ENCODE results near the gene ETV4. TPM values are rescaled to one million over a fixed set of nuclear protein-coding genes. Genes with fewer than 3 reads are reported as not detected.

The ETV4 gene
- total and polyA plus RNA-seq, 2 of the 13 experiments (the other 11 are each of a cell fraction or from before 2014, with no cell fraction given) = 128 to 330 TPM

DNA sequence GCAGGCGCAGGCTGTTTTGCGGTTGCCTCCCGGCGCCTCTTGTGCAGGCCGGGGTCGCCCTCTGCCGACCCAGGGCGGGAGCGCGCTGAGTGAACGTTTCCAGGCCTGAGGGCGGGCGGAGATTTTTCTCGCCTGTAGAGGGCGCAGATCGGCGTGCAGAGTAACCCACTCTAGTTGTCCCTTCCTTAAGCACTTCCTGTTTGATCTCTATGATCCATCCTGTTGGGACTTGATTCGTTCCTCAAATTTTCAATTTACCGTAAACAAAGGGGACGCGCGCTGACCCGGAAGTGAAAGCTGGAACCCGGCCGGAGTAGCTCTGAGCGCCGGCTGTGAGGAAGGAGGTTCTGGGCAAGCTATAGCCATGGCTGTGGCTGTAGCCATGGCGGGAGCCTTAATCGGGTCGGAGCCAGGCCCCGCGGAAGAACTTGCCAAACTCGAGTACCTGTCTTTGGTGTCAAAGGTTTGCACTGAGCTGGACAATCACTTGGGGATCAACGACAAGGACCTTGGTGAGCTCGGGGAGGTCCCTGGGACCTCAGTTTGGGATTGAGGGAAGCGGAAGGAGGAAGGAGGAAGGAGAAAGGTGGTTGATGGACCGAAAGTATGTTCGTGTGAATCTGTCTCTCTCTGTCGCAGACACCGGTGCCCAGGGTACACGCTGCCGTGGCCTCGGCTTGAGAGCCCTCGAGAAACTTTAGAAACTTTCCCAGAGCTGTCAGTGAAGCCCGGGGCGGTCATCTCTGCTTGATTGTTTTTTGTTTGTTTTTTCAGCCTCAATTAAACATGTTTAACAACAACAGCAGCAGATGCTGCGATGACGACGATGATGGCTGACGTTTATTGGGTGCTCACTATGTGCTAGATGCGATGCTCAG, 62.2 kb downstream of the ETV4 start, which contains the start of gene DHX8 (continued):
- TF ChIP-seq, protein P1, sequence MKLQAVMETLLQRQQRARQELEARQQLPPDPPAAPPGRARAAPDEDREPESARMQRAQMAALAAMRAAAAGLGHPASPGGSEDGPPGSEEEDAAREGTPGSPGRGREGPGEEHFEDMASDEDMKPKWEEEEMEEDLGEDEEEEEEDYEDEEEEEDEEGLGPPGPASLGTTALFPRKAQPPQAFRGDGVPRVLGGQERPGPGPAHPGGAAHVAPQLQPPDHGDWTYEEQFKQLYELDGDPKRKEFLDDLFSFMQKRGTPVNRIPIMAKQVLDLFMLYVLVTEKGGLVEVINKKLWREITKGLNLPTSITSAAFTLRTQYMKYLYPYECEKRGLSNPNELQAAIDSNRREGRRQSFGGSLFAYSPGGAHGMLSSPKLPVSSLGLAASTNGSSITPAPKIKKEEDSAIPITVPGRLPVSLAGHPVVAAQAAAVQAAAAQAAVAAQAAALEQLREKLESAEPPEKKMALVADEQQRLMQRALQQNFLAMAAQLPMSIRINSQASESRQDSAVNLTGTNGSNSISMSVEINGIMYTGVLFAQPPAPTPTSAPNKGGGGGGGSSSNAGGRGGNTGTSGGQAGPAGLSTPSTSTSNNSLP (IDR thresholded peaks at IDR 0.05; ENCODE audit: low read depth, low read length) = peak; percentile 99
- TF ChIP-seq KDM5B (CRISPR knock-in tag; IDR thresholded peaks at IDR 0.05; ENCODE audit: borderline replicate concordance) (peak; percentile 90; the same call in 1 of the 2 replicates), NFIC (IDR thresholded peaks at IDR 0.05; ENCODE audit: low read length) (peak; percentile 79; the same call in 1 of the 2 replicates), ZBTB20 (CRISPR knock-in tag; IDR thresholded peaks at IDR 0.05; ENCODE audit: borderline replicate concordance, low read depth) (peak; percentile 93), HNRNPL (IDR thresholded peaks at IDR 0.05; ENCODE audit: low read depth, low read length) (no peak), YEATS2 (CRISPR knock-in tag; IDR thresholded peaks at IDR 0.05; ENCODE audit: borderline replicate concordance) (peak; percentile 99), SMARCE1 (IDR thresholded peaks at IDR 0.05; ENCODE audit: borderline replicate concordance) (no peak), SPEN (CRISPR knock-in tag; IDR thresholded peaks at IDR 0.05; ENCODE audit: low read depth) (peak; percentile 96), ZNF101 (CRISPR knock-in tag; IDR thresholded peaks at IDR 0.05; ENCODE audit: borderline replicate concordance, low read depth) (no peak)
- TF ChIP-seq, protein P2, sequence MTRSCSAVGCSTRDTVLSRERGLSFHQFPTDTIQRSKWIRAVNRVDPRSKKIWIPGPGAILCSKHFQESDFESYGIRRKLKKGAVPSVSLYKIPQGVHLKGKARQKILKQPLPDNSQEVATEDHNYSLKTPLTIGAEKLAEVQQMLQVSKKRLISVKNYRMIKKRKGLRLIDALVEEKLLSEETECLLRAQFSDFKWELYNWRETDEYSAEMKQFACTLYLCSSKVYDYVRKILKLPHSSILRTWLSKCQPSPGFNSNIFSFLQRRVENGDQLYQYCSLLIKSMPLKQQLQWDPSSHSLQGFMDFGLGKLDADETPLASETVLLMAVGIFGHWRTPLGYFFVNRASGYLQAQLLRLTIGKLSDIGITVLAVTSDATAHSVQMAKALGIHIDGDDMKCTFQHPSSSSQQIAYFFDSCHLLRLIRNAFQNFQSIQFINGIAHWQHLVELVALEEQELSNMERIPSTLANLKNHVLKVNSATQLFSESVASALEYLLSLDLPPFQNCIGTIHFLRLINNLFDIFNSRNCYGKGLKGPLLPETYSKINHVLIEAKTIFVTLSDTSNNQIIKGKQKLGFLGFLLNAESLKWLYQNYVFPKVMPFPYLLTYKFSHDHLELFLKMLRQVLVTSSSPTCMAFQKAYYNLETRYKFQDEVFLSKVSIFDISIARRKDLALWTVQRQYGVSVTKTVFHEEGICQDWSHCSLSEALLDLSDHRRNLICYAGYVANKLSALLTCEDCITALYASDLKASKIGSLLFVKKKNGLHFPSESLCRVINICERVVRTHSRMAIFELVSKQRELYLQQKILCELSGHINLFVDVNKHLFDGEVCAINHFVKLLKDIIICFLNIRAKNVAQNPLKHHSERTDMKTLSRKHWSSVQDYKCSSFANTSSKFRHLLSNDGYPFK (CRISPR knock-in tag; IDR thresholded peaks at IDR 0.05; ENCODE audit: borderline replicate concordance) = peak; percentile 97; the same call in 1 of the 2 replicates
- TF ChIP-seq, protein P3, sequence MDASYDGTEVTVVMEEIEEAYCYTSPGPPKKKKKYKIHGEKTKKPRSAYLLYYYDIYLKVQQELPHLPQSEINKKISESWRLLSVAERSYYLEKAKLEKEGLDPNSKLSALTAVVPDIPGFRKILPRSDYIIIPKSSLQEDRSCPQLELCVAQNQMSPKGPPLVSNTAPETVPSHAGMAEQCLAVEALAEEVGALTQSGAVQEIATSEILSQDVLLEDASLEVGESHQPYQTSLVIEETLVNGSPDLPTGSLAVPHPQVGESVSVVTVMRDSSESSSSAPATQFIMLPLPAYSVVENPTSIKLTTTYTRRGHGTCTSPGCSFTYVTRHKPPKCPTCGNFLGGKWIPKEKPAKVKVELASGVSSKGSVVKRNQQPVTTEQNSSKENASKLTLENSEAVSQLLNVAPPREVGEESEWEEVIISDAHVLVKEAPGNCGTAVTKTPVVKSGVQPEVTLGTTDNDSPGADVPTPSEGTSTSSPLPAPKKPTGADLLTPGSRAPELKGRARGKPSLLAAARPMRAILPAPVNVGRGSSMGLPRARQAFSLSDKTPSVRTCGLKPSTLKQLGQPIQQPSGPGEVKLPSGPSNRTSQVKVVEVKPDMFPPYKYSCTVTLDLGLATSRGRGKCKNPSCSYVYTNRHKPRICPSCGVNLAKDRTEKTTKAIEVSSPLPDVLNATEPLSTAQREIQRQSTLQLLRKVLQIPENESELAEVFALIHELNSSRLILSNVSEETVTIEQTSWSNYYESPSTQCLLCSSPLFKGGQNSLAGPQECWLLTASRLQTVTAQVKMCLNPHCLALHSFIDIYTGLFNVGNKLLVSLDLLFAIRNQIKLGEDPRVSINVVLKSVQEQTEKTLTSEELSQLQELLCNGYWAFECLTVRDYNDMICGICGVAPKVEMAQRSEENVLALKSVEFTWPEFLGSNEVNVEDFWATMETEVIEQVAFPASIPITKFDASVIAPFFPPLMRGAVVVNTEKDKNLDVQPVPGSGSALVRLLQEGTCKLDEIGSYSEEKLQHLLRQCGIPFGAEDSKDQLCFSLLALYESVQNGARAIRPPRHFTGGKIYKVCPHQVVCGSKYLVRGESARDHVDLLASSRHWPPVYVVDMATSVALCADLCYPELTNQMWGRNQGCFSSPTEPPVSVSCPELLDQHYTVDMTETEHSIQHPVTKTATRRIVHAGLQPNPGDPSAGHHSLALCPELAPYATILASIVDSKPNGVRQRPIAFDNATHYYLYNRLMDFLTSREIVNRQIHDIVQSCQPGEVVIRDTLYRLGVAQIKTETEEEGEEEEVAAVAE (CRISPR knock-in tag; IDR thresholded peaks at IDR 0.05; ENCODE audit: borderline replicate concordance) = peak; percentile 90
- TF ChIP-seq, protein P4, sequence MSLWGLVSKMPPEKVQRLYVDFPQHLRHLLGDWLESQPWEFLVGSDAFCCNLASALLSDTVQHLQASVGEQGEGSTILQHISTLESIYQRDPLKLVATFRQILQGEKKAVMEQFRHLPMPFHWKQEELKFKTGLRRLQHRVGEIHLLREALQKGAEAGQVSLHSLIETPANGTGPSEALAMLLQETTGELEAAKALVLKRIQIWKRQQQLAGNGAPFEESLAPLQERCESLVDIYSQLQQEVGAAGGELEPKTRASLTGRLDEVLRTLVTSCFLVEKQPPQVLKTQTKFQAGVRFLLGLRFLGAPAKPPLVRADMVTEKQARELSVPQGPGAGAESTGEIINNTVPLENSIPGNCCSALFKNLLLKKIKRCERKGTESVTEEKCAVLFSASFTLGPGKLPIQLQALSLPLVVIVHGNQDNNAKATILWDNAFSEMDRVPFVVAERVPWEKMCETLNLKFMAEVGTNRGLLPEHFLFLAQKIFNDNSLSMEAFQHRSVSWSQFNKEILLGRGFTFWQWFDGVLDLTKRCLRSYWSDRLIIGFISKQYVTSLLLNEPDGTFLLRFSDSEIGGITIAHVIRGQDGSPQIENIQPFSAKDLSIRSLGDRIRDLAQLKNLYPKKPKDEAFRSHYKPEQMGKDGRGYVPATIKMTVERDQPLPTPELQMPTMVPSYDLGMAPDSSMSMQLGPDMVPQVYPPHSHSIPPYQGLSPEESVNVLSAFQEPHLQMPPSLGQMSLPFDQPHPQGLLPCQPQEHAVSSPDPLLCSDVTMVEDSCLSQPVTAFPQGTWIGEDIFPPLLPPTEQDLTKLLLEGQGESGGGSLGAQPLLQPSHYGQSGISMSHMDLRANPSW (CRISPR knock-in tag; IDR thresholded peaks at IDR 0.05; ENCODE audit: borderline replicate concordance) = peak; percentile 95
- TF ChIP-seq, protein P5, sequence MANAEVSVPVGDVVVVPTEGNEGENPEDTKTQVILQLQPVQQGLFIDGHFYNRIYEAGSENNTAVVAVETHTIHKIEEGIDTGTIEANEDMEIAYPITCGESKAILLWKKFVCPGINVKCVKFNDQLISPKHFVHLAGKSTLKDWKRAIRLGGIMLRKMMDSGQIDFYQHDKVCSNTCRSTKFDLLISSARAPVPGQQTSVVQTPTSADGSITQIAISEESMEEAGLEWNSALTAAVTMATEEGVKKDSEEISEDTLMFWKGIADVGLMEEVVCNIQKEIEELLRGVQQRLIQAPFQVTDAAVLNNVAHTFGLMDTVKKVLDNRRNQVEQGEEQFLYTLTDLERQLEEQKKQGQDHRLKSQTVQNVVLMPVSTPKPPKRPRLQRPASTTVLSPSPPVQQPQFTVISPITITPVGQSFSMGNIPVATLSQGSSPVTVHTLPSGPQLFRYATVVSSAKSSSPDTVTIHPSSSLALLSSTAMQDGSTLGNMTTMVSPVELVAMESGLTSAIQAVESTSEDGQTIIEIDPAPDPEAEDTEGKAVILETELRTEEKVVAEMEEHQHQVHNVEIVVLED (CRISPR knock-in tag; IDR thresholded peaks at IDR 0.05; ENCODE audit: borderline replicate concordance) = peak; percentile 92
